ENCODE data around the gene ERCC6L. TPM values are rescaled to one million over a fixed set of nuclear protein-coding genes. Genes with fewer than 3 reads are reported as not detected.

ERCC6L gene
- total RNA-seq, 2 donors from 2014 or later = 13.2 to 16.1 TPM

- no peaks in the 10 kb centered on the region for H3K9me3 Mint-ChIP-seq
- no peaks in the 10 kb centered on the region for H3K27me3 Mint-ChIP-seq
- H3K4me1 Mint-ChIP-seq = no peaks in the 10 kb centered on the region
- no peak for ATAC-seq (replicated peaks)
- H3K27ac Mint-ChIP-seq = no peak overlapping the region
- no peak overlapping the region for H3K4me3 Mint-ChIP-seq
- no peaks in the 10 kb centered on the region for H3K36me3 Mint-ChIP-seq (ENCODE audit: low read depth)
Observed at GRCh38 chrX:72159769-72160168, 79.1 kb downstream of the ERCC6L start.

DNA sequence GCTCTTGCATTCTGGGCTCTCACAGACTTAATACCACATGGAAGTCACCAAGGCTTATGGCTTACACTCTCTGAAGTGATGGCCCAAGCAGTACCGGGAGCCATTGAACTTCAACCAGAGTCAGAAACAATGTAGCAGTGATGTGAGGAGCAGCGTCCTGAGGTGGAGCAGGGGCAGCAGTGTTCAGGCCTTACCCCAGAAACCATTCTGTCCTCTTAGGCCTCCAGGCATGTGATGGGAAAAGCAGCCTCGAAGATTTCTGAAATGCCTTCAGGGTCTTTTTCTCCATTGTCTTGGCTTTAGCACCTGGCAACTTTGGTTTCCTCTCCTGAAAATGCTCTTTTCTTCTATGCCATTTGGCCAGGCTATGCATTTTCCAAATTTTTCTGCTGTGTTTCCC lies 80.1 kb downstream of the ERCC6L start:
- no peak overlapping the region for H3K27ac Mint-ChIP-seq
- H3K27me3 Mint-ChIP-seq = no peaks in the 10 kb centered on the region
- H3K4me3 Mint-ChIP-seq = no peak overlapping the region
- no peaks in the 10 kb centered on the region for H3K4me1 Mint-ChIP-seq
- H3K9me3 Mint-ChIP-seq = no peaks in the 10 kb centered on the region
- ATAC-seq (replicated peaks) = no peak
- no peaks in the 10 kb centered on the region for H3K36me3 Mint-ChIP-seq (ENCODE audit: low read depth)

Other genes with a start within 250 kb of the ERCC6L start
- gene RTL5, start 107.1 kb downstream of the ERCC6L start, total RNA-seq = 1 to 10 TPM in 1 of 2 donors, under 1 TPM in 1; 0.45 to 1.0 TPM
- 1 to 10 TPM; 4.4 to 4.5 TPM for gene PIN4, start 57.3 kb downstream of the ERCC6L start, total RNA-seq
- 1,000 to 10,000 TPM; 1,150 to 1,442 TPM for gene RPS4X, start 38.2 kb upstream of the ERCC6L start, total RNA-seq
- not detected for gene CITED1, start 66.9 kb upstream of the ERCC6L start, total RNA-seq